NCI-H69 (cell line): Measurements from ENCODE around the gene SCMH1.

Source experiments
- DNase-seq: peaks from one replicate; lab custom pipeline; 2025; lab: John Stamatoyannopoulos, UW

Gene SCMH1

GRCh38 chr1:41097105-41097504 is 145.0 kb downstream of the SCMH1 start:
- no peak for DNase-seq

- DNase-seq: no peak
Measured at GRCh38 chr1:41093826-41094225, 148.3 kb downstream of the SCMH1 start.

GRCh38 chr1:41086921-41087320 is 155.2 kb downstream of the SCMH1 start:
- no peak for DNase-seq

- no peak for DNase-seq
Measured at GRCh38 chr1:41078616-41079015, 163.5 kb downstream of the SCMH1 start.

- DNase-seq: no peak
Measured at GRCh38 chr1:41078193-41078592, 163.9 kb downstream of the SCMH1 start.

- DNase-seq: no peak
Measured at GRCh38 chr1:41073971-41074370, 168.1 kb downstream of the SCMH1 start.

- DNase-seq: no peak
Measured at GRCh38 chr1:41072051-41072450, 170.1 kb downstream of the SCMH1 start.

- DNase-seq: no peak
Measured at GRCh38 chr1:41056907-41057306, 185.2 kb downstream of the SCMH1 start.

- DNase-seq: no peak
Measured at GRCh38 chr1:41053316-41053715, 188.8 kb downstream of the SCMH1 start.

- no peak for DNase-seq
Measured at GRCh38 chr1:41051022-41051421, 191.1 kb downstream of the SCMH1 start.

GRCh38 chr1:41048540-41048939 is 193.6 kb downstream of the SCMH1 start:
- no peak for DNase-seq

GRCh38 chr1:41046347-41046775 is 195.7 kb downstream of the SCMH1 start:
- DNase-seq: no peak

GRCh38 chr1:41045740-41046139 is 196.4 kb downstream of the SCMH1 start:
- DNase-seq: no peak

GRCh38 chr1:41044187-41044586 is 197.9 kb downstream of the SCMH1 start:
- DNase-seq: no peak

GRCh38 chr1:41041614-41042270 is 200.4 kb downstream of the SCMH1 start:
- no peak for DNase-seq

GRCh38 chr1:41038110-41038509 is 204.0 kb downstream of the SCMH1 start:
- no peak for DNase-seq

- DNase-seq: no peak
Measured at GRCh38 chr1:41037116-41037903, 204.8 kb downstream of the SCMH1 start.

- no peak for DNase-seq
Measured at GRCh38 chr1:41033272-41033671, 208.8 kb downstream of the SCMH1 start.

GRCh38 chr1:41032147-41032546 is 210.0 kb downstream of the SCMH1 start:
- DNase-seq: no peak

GRCh38 chr1:41030872-41031616 is 211.1 kb downstream of the SCMH1 start:
- DNase-seq: no peak

- DNase-seq: no peak
Measured at GRCh38 chr1:41028034-41028642, 214.0 kb downstream of the SCMH1 start.
